IMR-90 (cell line): Measurements from ENCODE around the gene CADM1.

Source experiments
- BHLHE40 ChIP-seq: fragments of 150-350 bp; IDR thresholded peaks from 2 replicates; pipeline ENCODE4 v1.6.1; 2016; ENCODE audit warnings: mild to moderate bottlenecking, low read depth, low read length
- MAFK ChIP-seq: IDR thresholded peaks from 2 replicates; pipeline ENCODE4 v1.6.1; 2012; ENCODE audit warnings: low read depth, low read length, improper control_type of control experiment
- MXI1 ChIP-seq: IDR thresholded peaks from 2 replicates; pipeline ENCODE4 v1.6.1; 2012; ENCODE audit warnings: low read depth, mild to moderate bottlenecking, low read length, moderate library complexity, borderline replicate concordance
- SMC3 ChIP-seq: fragments of 150-350 bp; IDR thresholded peaks from 2 replicates; pipeline ENCODE4 v1.6.1; 2016; ENCODE audit warnings: low read depth, mild to moderate bottlenecking, antibody characterized with exemption, low read length, moderate library complexity
- TF ChIP-seq, protein P1 (sequence below): conservative IDR thresholded peaks from 2 replicates; pipeline ENCODE4 v1.5.1; 2012; ENCODE audit warnings: mild to moderate bottlenecking, low read depth, low read length, improper control_type of control experiment
- TF ChIP-seq, protein P2 (sequence below): fragments of 150-350 bp; IDR thresholded peaks from 2 replicates; pipeline ENCODE4 v1.6.1; 2016; ENCODE audit warnings: low read depth, mild to moderate bottlenecking, low read length, moderate library complexity, borderline replicate concordance

DNA sequence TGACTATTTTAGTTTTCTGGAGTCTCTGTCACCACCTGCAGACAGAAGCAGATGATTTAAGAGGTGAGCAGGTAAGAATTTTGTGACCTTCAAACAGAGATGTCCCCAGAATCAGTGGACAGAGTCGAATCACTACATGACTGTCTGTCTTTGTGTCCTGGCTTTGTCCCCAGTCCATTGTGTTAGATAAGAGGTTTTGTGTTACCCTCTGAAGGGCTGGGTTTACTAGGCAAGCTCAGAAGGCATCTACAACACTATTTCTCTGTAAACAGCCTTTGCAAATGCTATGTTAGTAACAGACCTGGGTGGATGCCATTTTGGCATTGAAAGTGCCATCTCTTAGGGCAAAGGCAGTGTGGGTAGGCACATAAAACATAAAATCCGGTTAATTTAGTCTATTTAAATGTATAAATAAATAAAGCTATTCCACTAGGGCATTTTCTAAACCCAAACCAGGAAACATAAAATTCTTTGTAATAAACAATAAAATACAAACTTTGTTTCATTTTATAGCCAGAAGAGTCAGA is 40.3 kb upstream of the CADM1 start:
- TF ChIP-seq, protein P1, sequence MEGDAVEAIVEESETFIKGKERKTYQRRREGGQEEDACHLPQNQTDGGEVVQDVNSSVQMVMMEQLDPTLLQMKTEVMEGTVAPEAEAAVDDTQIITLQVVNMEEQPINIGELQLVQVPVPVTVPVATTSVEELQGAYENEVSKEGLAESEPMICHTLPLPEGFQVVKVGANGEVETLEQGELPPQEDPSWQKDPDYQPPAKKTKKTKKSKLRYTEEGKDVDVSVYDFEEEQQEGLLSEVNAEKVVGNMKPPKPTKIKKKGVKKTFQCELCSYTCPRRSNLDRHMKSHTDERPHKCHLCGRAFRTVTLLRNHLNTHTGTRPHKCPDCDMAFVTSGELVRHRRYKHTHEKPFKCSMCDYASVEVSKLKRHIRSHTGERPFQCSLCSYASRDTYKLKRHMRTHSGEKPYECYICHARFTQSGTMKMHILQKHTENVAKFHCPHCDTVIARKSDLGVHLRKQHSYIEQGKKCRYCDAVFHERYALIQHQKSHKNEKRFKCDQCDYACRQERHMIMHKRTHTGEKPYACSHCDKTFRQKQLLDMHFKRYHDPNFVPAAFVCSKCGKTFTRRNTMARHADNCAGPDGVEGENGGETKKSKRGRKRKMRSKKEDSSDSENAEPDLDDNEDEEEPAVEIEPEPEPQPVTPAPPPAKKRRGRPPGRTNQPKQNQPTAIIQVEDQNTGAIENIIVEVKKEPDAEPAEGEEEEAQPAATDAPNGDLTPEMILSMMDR, result no peak
- TF ChIP-seq SMC3 (no peak), MXI1 (no peak), BHLHE40 (no peak), MAFK (no peak)
- TF ChIP-seq, protein P2, sequence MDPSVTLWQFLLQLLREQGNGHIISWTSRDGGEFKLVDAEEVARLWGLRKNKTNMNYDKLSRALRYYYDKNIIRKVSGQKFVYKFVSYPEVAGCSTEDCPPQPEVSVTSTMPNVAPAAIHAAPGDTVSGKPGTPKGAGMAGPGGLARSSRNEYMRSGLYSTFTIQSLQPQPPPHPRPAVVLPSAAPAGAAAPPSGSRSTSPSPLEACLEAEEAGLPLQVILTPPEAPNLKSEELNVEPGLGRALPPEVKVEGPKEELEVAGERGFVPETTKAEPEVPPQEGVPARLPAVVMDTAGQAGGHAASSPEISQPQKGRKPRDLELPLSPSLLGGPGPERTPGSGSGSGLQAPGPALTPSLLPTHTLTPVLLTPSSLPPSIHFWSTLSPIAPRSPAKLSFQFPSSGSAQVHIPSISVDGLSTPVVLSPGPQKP, result no peak
